Stimulated activated CD8-positive, alpha-beta memory T cell treated with anti-CD3 and anti-CD28 coated beads, Interleukin-12 subunit alpha, Interleukin-12 subunit beta, amount 100 ng/mL, for 1 hour (primary cell): ENCODE data around the gene RYR3.

Experiments
- DNase-seq: peaks from one replicate; pipeline ENCODE4 v3.0.0-alpha.2; 2020; ENCODE audit warnings: low read depth

RYR3 gene

GRCh38 chr15:33320017-33320416 is 9.2 kb downstream of the RYR3 start:
- DNase-seq, result no peak

GRCh38 chr15:33322091-33322490 is 11.3 kb downstream of the RYR3 start:
- no peak for DNase-seq

- no peak for DNase-seq
Measured at GRCh38 chr15:33324609-33325008, 13.8 kb downstream of the RYR3 start.

- DNase-seq, result no peak
Measured at GRCh38 chr15:33326908-33327307, 16.1 kb downstream of the RYR3 start.

- DNase-seq, result no peak
Measured at GRCh38 chr15:33328106-33328505, 17.3 kb downstream of the RYR3 start.

GRCh38 chr15:33329457-33329856 is 18.7 kb downstream of the RYR3 start:
- no peak for DNase-seq

- DNase-seq, result no peak
Measured at GRCh38 chr15:33330931-33331330, 20.2 kb downstream of the RYR3 start.

GRCh38 chr15:33341953-33342352 is 31.2 kb downstream of the RYR3 start:
- DNase-seq, result no peak

GRCh38 chr15:33343275-33343674 is 32.5 kb downstream of the RYR3 start:
- no peak for DNase-seq

GRCh38 chr15:33344111-33344510 is 33.3 kb downstream of the RYR3 start:
- DNase-seq, result no peak

GRCh38 chr15:33344530-33344929 is 33.8 kb downstream of the RYR3 start:
- no peak for DNase-seq

- DNase-seq, result no peak
Measured at GRCh38 chr15:33354411-33354810, 43.6 kb downstream of the RYR3 start.

- no peak for DNase-seq
Measured at GRCh38 chr15:33357845-33358244, 47.1 kb downstream of the RYR3 start.

GRCh38 chr15:33358306-33358705 is 47.5 kb downstream of the RYR3 start:
- no peak for DNase-seq

GRCh38 chr15:33360886-33361285 is 50.1 kb downstream of the RYR3 start:
- DNase-seq, result no peak

- no peak for DNase-seq
Measured at GRCh38 chr15:33369941-33370622, 59.3 kb downstream of the RYR3 start.

- DNase-seq, result no peak
Measured at GRCh38 chr15:33370623-33371020, 59.9 kb downstream of the RYR3 start.

- DNase-seq, result no peak
Measured at GRCh38 chr15:33371159-33371558, 60.4 kb downstream of the RYR3 start.

- no peak for DNase-seq
Measured at GRCh38 chr15:33374226-33374914, 63.6 kb downstream of the RYR3 start.

GRCh38 chr15:33375236-33375635 is 64.5 kb downstream of the RYR3 start:
- DNase-seq, result no peak

GRCh38 chr15:33377204-33377603 is 66.4 kb downstream of the RYR3 start:
- no peak for DNase-seq

GRCh38 chr15:33378866-33379480 is 68.2 kb downstream of the RYR3 start:
- no peak for DNase-seq

- DNase-seq, result no peak
Measured at GRCh38 chr15:33380406-33380805, 69.6 kb downstream of the RYR3 start.
